ENCODE data around the gene PMPCA.
A peak's percentile ranks its signal among the peaks of the same experiment; 100 is the strongest.
"Not testable (repeated sequence)": the region's sequence is repeated elsewhere in the genome, so short reads cannot be mapped to it uniquely, and the experiment has no call there.

The PMPCA gene

GRCh38 chr9:136403915-136404800 lies 6.3 kb upstream of the PMPCA start:
- TF ChIP-seq CTCF (IDR thresholded peaks at IDR 0.05; ENCODE audit: insufficient read depth, low read length, missing control alignments): no peak
- no peak overlapping the region for H3K4me3 ChIP-seq (ENCODE audit: low read depth, low read length)
- POLR2A ChIA-PET: no interaction called here
- DNase-seq (ENCODE audit: low read depth, low spot score): no peak
- CTCF ChIA-PET: interaction anchor here (0.5 to 9.7 kb wide), 3 partner anchors 9 to 91 kb away, joined by 3 to 142 read pairs (median 35); no protein-coding TSS in a partner anchor

- POLR2A ChIA-PET: no interaction called here
- CTCF ChIA-PET: interaction anchor here (9.7 kb wide), 1 partner anchor 92 kb away, joined by 142 read pairs; no protein-coding TSS in a partner anchor
- no peak overlapping the region for H3K4me3 ChIP-seq (ENCODE audit: low read depth, low read length)
- no peak for DNase-seq (ENCODE audit: low read depth, low spot score)
- no peak for TF ChIP-seq CTCF (IDR thresholded peaks at IDR 0.05; ENCODE audit: insufficient read depth, low read length, missing control alignments)
These were observed 5.7 kb upstream of the PMPCA start for GRCh38 chr9:136404801-136405136.

- CTCF ChIA-PET: no interaction called here
- POLR2A ChIA-PET: no interaction called here
- no peak for TF ChIP-seq CTCF (IDR thresholded peaks at IDR 0.05; ENCODE audit: insufficient read depth, low read length, missing control alignments)
- no peak overlapping the region for H3K4me3 ChIP-seq (ENCODE audit: low read depth, low read length)
- DNase-seq (ENCODE audit: low read depth, low spot score): no peak
These were observed 5.0 kb upstream of the PMPCA start for GRCh38 chr9:136405481-136405880.

- DNase-seq (ENCODE audit: low read depth, low spot score); POLR2A ChIA-PET; CTCF ChIA-PET; H3K4me3 ChIP-seq (ENCODE audit: low read depth, low read length): not testable (repeated sequence)
These were observed 4.6 kb upstream of the PMPCA start for GRCh38 chr9:136405904-136406303.

GRCh38 chr9:136407061-136407460 lies 3.4 kb upstream of the PMPCA start:
- H3K4me3 ChIP-seq (ENCODE audit: low read depth, low read length); POLR2A ChIA-PET; DNase-seq (ENCODE audit: low read depth, low spot score): not testable (repeated sequence)
- CTCF ChIA-PET: interaction anchor here (3.5 kb wide), 1 partner anchor 94 kb away, joined by 22 read pairs; no protein-coding TSS in a partner anchor

GRCh38 chr9:136407911-136408310 lies 2.5 kb upstream of the PMPCA start:
- CTCF ChIA-PET: interaction anchor here (1.0 to 3.5 kb wide), 3 partner anchors 8 to 95 kb away, joined by 3 to 41 read pairs (median 22); partner anchors contain the start of gene SNAPC4
- POLR2A ChIA-PET: interaction anchor here (1.0 to 1.1 kb wide), 2 partner anchors 12 to 29 kb away, joined by 3 read pairs; no protein-coding TSS in a partner anchor
- TF ChIP-seq CTCF (IDR thresholded peaks at IDR 0.05; ENCODE audit: insufficient read depth, low read length, missing control alignments): no peak
- no peak for DNase-seq (ENCODE audit: low read depth, low spot score)
- no peak overlapping the region for H3K4me3 ChIP-seq (ENCODE audit: low read depth, low read length)

- POLR2A ChIA-PET: interaction anchor here (1.2 kb wide), 2 partner anchors 9 to 47 kb away, joined by 4 to 6 read pairs; no protein-coding TSS in a partner anchor
These were observed 652 bp upstream of the PMPCA start for GRCh38 chr9:136409557-136410455.

More at GRCh38 chr9:136409557-136410455, 652 bp upstream of the PMPCA start:
- CTCF ChIA-PET: interaction anchor here (0.6 to 3.5 kb wide), 9 partner anchors 10 to 97 kb away, joined by 3 to 41 read pairs (median 4); partner anchors contain the start of genes DNLZ and SNAPC4
- no peak for DNase-seq (ENCODE audit: low read depth, low spot score)
- peak overlapping the region; percentile 95 for H3K4me3 ChIP-seq (ENCODE audit: low read depth, low read length)
- no peak for TF ChIP-seq CTCF (IDR thresholded peaks at IDR 0.05; ENCODE audit: insufficient read depth, low read length, missing control alignments)

Measured in AG04449 (cell line).